ENCODE results near the gene FNDC3B.

- no peak for TF ChIP-seq SP1 (CRISPR knock-in tag; IDR thresholded peaks at IDR 0.05)
- no peak for TF ChIP-seq TARDBP (IDR thresholded peaks at IDR 0.05)
- no peak for TF ChIP-seq POLR2AphosphoS5 (IDR thresholded peaks at IDR 0.05; ENCODE audit: control insufficient read depth, insufficient read depth, low read depth, low read length)
- TF ChIP-seq POLR2A (conservative IDR thresholded peaks at IDR 0.05), result no peak
- TF ChIP-seq CTCF (IDR thresholded peaks at IDR 0.05 in 2 of 3, conservative IDR thresholded peaks at IDR 0.05 in 1 of 3; ENCODE audit: insufficient read depth in 2 of 3, low read depth in 1 of 3, low read length in 3 of 3), result no peak
- TF ChIP-seq SUPT5H (IDR thresholded peaks at IDR 0.05), result no peak
- TF ChIP-seq ZNF695 (CRISPR knock-in tag; IDR thresholded peaks at IDR 0.05), result no peak
- TF ChIP-seq EP300 (IDR thresholded peaks at IDR 0.05; ENCODE audit: low read length), result no peak
- no peak for TF ChIP-seq CLOCK (CRISPR knock-in tag; IDR thresholded peaks at IDR 0.05; ENCODE audit: borderline replicate concordance)
- no peak for TF ChIP-seq MIER1 (IDR thresholded peaks at IDR 0.05; ENCODE audit: low read depth)
- TF ChIP-seq IRF1 (CRISPR knock-in tag; IDR thresholded peaks at IDR 0.05; ENCODE audit: borderline replicate concordance), result no peak
- TF ChIP-seq FOXP1 (CRISPR knock-in tag; IDR thresholded peaks at IDR 0.05), result no peak
Observed at GRCh38 chr3:172410702-172411477, 371.5 kb downstream of the FNDC3B start.
